HCT116 (cell line): ENCODE data around the gene ENTHD1.

Source experiments
- ATF3 ChIP-seq: IDR thresholded peaks from 2 replicates; pipeline ENCODE4 v1.6.1; 2012
- CBX3 ChIP-seq: IDR thresholded peaks from 2 replicates; pipeline ENCODE4 v1.6.1; 2012; ENCODE audit warnings: low read depth
- CTCF ChIP-seq, 3 experiments: fragments of 200-600 bp in 1 of 3; sonication (generic) in 1 of 3; IDR thresholded peaks in 2 of 3; conservative IDR thresholded peaks in 1 of 3; 2 replicates each; pipeline ENCODE4 v1.5.1; 2012 to 2017; ENCODE audit warnings: low read depth in 2 of 3, low read length in 2 of 3, antibody characterized with exemption in 1 of 3, borderline replicate concordance in 1 of 3, control low read depth in 1 of 3, mild to moderate bottlenecking in 1 of 3, mixed read lengths in 1 of 3, mixed run types in 1 of 3, moderate library complexity in 1 of 3; ENCODE audit not compliant: insufficient read depth in 1 of 3
- EZH2 ChIP-seq: fragments of 200-600 bp; sonication (generic); IDR thresholded peaks from 2 replicates; pipeline ENCODE4 v1.6.1; 2017; ENCODE audit warnings: antibody characterized with exemption, mixed run types
- FOSL1 ChIP-seq: IDR thresholded peaks from 2 replicates; pipeline ENCODE4 v1.6.1; 2012; ENCODE audit warnings: low read depth
- JUND ChIP-seq: IDR thresholded peaks from 2 replicates; pipeline ENCODE4 v1.6.1; 2012
- MAX ChIP-seq: IDR thresholded peaks from 2 replicates; pipeline ENCODE4 v1.6.1; 2012
- POLR2AphosphoS5 ChIP-seq: IDR thresholded peaks from 2 replicates; pipeline ENCODE4 v1.6.1; 2011; ENCODE audit warnings: mild to moderate bottlenecking, low read depth, low read length, moderate library complexity
- REST ChIP-seq: IDR thresholded peaks from 2 replicates; pipeline ENCODE4 v1.6.1; 2012; ENCODE audit warnings: low read depth
- SP1 ChIP-seq: IDR thresholded peaks from 2 replicates; pipeline ENCODE4 v1.6.1; 2012; ENCODE audit warnings: low read depth

GRCh38 chr22:39868741-39869140 is 24.8 kb downstream of the ENTHD1 start:
- TF ChIP-seq SP1 (no peak), CTCF (IDR thresholded peaks at IDR 0.05 in 2 of 3, conservative IDR thresholded peaks at IDR 0.05 in 1 of 3; ENCODE audit: borderline replicate concordance in 1 of 3, insufficient read depth in 1 of 3, low read depth in 2 of 3, low read length in 2 of 3) (no peak), FOSL1 (no peak), JUND (no peak), EZH2 (no peak), POLR2AphosphoS5 (no peak), ATF3 (no peak), REST (no peak), CBX3 (no peak), MAX (no peak)
